Lung (tissue), 12 donors: Measurements from ENCODE around the gene LRRC40. TPM values are rescaled to one million over a fixed set of nuclear protein-coding genes. Genes with fewer than 3 reads are reported as not detected.

ENCODE experiments used
- ATAC-seq: fragments of 200-7000 bp; cut with Tn5 transposase; one replicate; pipeline ENCODE4 v1.9.1; 2020; ENCODE audit warnings: moderate number of reproducible peaks; ENCODE audit not compliant: insufficient read depth, low FRiP score
- DNase-seq, 3 donors: peaks; one replicate each; pipeline ENCODE4 v3.0.0-alpha.2; 2013 to 2017
- H3K27ac ChIP-seq, 2 donors: one replicate each; pipeline ENCODE4 v1.5.1; 2013; ENCODE audit warnings: mild to moderate bottlenecking in 2 of 2, moderate library complexity in 2 of 2, control low read depth in 1 of 2, inconsistent platforms in 1 of 2, low read depth in 1 of 2, low read length in 1 of 2
- H3K27me3 ChIP-seq, 3 donors: one replicate each; pipeline ENCODE4 v1.5.1; 2013; ENCODE audit warnings: low read length in 2 of 3; ENCODE audit not compliant: control insufficient read depth in 3 of 3, insufficient read depth in 3 of 3
- H3K36me3 ChIP-seq, 4 donors: one replicate each; pipeline ENCODE4 v1.5.1; 2013; ENCODE audit warnings: low read length in 4 of 4, mild to moderate bottlenecking in 1 of 4, moderate library complexity in 1 of 4; ENCODE audit not compliant: control insufficient read depth in 4 of 4, insufficient read depth in 4 of 4
- H3K4me1 ChIP-seq, 5 donors: one replicate each; pipeline ENCODE4 v1.5.1; 2013; ENCODE audit warnings: low read length in 5 of 5, mild to moderate bottlenecking in 2 of 5, moderate library complexity in 1 of 5; ENCODE audit not compliant: control insufficient read depth in 5 of 5, insufficient read depth in 5 of 5
- H3K4me3 ChIP-seq: one replicate; pipeline ENCODE4 v1.5.1; 2013; ENCODE audit warnings: mild to moderate bottlenecking, control low read depth, moderate library complexity
- H3K9ac ChIP-seq, 2 donors: one replicate each; pipeline ENCODE4 v1.5.1; 2013; ENCODE audit warnings: low read length in 2 of 2, control low read depth in 1 of 2; ENCODE audit not compliant: insufficient read depth in 1 of 2
- H3K9me3 ChIP-seq, 4 donors: one replicate each; pipeline ENCODE4 v1.5.1; 2013; ENCODE audit warnings: low read length in 3 of 4, mild to moderate bottlenecking in 1 of 4, moderate library complexity in 1 of 4; ENCODE audit not compliant: control insufficient read depth in 4 of 4, insufficient read depth in 3 of 4
- CTCF ChIP-seq: IDR thresholded peaks from 2 replicates; pipeline ENCODE4 v1.5.1; 2012; ENCODE audit warnings: mild to moderate bottlenecking; ENCODE audit errors: control extremely low read depth, extremely low read depth
- WGBS, 2 donors: extraction: QIAGEN DNeasy Blood & Tissue Kit; methylation state at CpG; one replicate each; pipeline ENCODE4 v1.1.7; 2013; 5-methylcytosine and 5-hydroxymethylcytosine counted together
- polyA plus RNA-seq, 2 donors: library from polyadenylated mRNA; stranded (reverse); fragments of 200-250 nt; gene quantifications; one replicate each; pipeline ENCODE4 v1.2.1, GENCODE V29; 2013
- total RNA-seq, 2 donors: library from RNA; depleted of rRNA in 1 of 2; stranded (reverse); fragments of >200 nt in 1 of 2; gene quantifications; one replicate each; pipeline ENCODE4 v1.2.1, GENCODE V29; 2014 to 2021
- donor health status: control.
- donor health status: control.
- donor health status: Bipolar disorder and iron deficiency.
- donor health status: healthy.
- donor health status: DM: yes; HTN: yes; CAD: no.

The LRRC40 gene
- total and polyA plus RNA-seq, 4 donors, result 7.5 to 24.6 (median 10.6) TPM

GRCh38 chr1:70168283-70168682 is 37.1 kb downstream of the LRRC40 start:
- Histone ChIP-seq H3K4me1 (peaks cover 0 to 2% (median 0%) of the 10 kb centered on the region in 5 donors), H3K9me3 (peaks cover 0 to 2% (median 0%) of the 10 kb centered on the region in 4 donors), H3K27me3 (no peaks in the 10 kb centered on the region), H3K4me3 (no peak overlapping the region), H3K27ac (no peak overlapping the region), H3K9ac (no peak overlapping the region), H3K36me3 (peaks cover 0 to 8% (median under 1%) of the 10 kb centered on the region in 4 donors)
- ATAC-seq (no peak), DNase-seq (no peak)
- no peak for TF ChIP-seq CTCF

GRCh38 chr1:70164350-70164749 is 41.0 kb downstream of the LRRC40 start:
- DNase-seq, result no peak
- H3K4me3 ChIP-seq, result no peak overlapping the region
- no peaks in the 10 kb centered on the region for H3K9me3 ChIP-seq
- no peak overlapping the region for H3K27ac ChIP-seq
- H3K27me3 ChIP-seq, result no peaks in the 10 kb centered on the region
- peaks cover 0 to 2% (median 0%) of the 10 kb centered on the region in 5 donors for H3K4me1 ChIP-seq
- no peak for TF ChIP-seq CTCF
- WGBS, 2 donors, result 92 to 99% methylated on average over 4 of the region's 4 CpGs
- H3K36me3 ChIP-seq, result peaks cover 0 to 10% (median 4%) of the 10 kb centered on the region in 4 donors
- H3K9ac ChIP-seq, result no peak overlapping the region
- no peak for ATAC-seq

- no peaks in the 10 kb centered on the region for H3K4me1 ChIP-seq
- H3K27ac ChIP-seq, result no peak overlapping the region
- H3K36me3 ChIP-seq, result peaks cover 0 to 10% (median 5%) of the 10 kb centered on the region in 4 donors
- no peak for TF ChIP-seq CTCF
- DNase-seq (no peak), ATAC-seq (no peak)
- H3K9me3 ChIP-seq, result no peaks in the 10 kb centered on the region
- H3K4me3 ChIP-seq, result no peak overlapping the region
- H3K9ac ChIP-seq, result no peak overlapping the region
- WGBS, 2 donors, result 97 to 98% methylated on average over 5 of the region's 5 CpGs
- no peaks in the 10 kb centered on the region for H3K27me3 ChIP-seq
Observed at GRCh38 chr1:70156529-70157120, 48.8 kb downstream of the LRRC40 start.

GRCh38 chr1:70153739-70154138 is 51.6 kb downstream of the LRRC40 start:
- H3K4me3 ChIP-seq, result no peak overlapping the region
- no peaks in the 10 kb centered on the region for H3K27me3 ChIP-seq
- ATAC-seq, result no peak
- no peak for DNase-seq
- no peak for TF ChIP-seq CTCF
- H3K36me3 ChIP-seq, result peaks cover 4 to 11% (median 7%) of the 10 kb centered on the region in 4 donors
- no peak overlapping the region for H3K27ac ChIP-seq
- no peaks in the 10 kb centered on the region for H3K9me3 ChIP-seq
- H3K9ac ChIP-seq, result no peak overlapping the region
- no peaks in the 10 kb centered on the region for H3K4me1 ChIP-seq
- WGBS, 2 donors, result 96 to 98% methylated on average over 3 of the region's 3 CpGs
